ENCODE data around the gene MOB3C.

DNA sequence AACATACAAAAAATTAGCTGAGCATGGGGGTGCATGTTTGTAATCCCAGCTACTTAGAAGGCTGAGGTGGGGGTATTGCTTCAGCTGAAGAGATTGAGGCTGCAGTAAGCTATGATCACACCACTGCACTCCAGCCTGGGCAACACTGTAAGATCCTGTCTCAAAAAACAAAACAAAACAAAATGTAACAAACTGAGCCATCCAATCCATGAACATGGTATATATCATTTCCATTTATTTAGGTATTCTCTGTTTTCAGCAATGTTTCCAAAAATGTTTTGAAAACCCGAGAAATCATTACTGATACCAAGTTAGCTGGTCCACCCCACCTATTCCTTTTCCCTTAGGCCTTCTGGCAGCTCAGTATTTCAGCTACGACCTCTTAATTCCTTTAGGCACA, 33.2 kb upstream of the MOB3C start:
- no peak for TF ChIP-seq EZH2 (IDR thresholded peaks at IDR 0.05; ENCODE audit: borderline replicate concordance, control insufficient read depth, low read depth, low read length)
- no peak for TF ChIP-seq CTCF (IDR thresholded peaks at IDR 0.05 in 2 of 3, conservative IDR thresholded peaks at IDR 0.05 in 1 of 3; ENCODE audit: control insufficient read depth in 2 of 3, extremely low read depth in 1 of 3, insufficient read depth in 1 of 3, low read depth in 3 of 3, low read length in 3 of 3)
- no peak for TF ChIP-seq ASH2L (IDR thresholded peaks at IDR 0.05; ENCODE audit: borderline replicate concordance, low read depth)
- TF ChIP-seq MEF2A (IDR thresholded peaks at IDR 0.05; ENCODE audit: insufficient read depth, low read depth, low read length) = no peak
- no peak for TF ChIP-seq ZNF24 (IDR thresholded peaks at IDR 0.05)
- no peak for TF ChIP-seq ZNF687 (IDR thresholded peaks at IDR 0.05)
